Astrocyte (in vitro differentiated cells and primary cell): ENCODE measurements around the gene SLC6A7.

Experiments used
- CTCF ChIP-seq: IDR thresholded peaks from 2 replicates; pipeline ENCODE4 v1.5.1; 2011; ENCODE audit warnings: low read depth, mild to moderate bottlenecking, inconsistent platforms, low read length, moderate library complexity; ENCODE audit not compliant: insufficient read depth
- EZH2 ChIP-seq: IDR thresholded peaks from 2 replicates; pipeline ENCODE4 v1.6.1; 2012; ENCODE audit warnings: mild to moderate bottlenecking, low read length, inconsistent platforms; ENCODE audit not compliant: insufficient read depth

- TF ChIP-seq EZH2 (no peak), CTCF (no peak)
These were observed 59.9 kb downstream of the SLC6A7 start for GRCh38 chr5:150249744-150250143.
